Gastroesophageal sphincter (tissue), 3 donors: ENCODE results near the gene MACROD2.

ENCODE experiments used
- POLR2A ChIP-seq, 2 donors: fragments of 450-650 bp; IDR thresholded peaks; one replicate each; pipeline ENCODE4 v1.6.1; 2017; ENCODE audit warnings: antibody characterized with exemption in 2 of 2, mild to moderate bottlenecking in 2 of 2, moderate library complexity in 1 of 2
- POLR2AphosphoS5 ChIP-seq: sonication (generic); formaldehyde crosslinking; IDR thresholded peaks from one replicate; pipeline ENCODE4 v1.6.1; 2017; ENCODE audit warnings: antibody characterized with exemption
- TF ChIP-seq, protein P1 (sequence below), 4 experiments: fragments of 200-600 bp in 2 of 4; fragments of 450-650 bp in 2 of 4; sonication (generic) in 1 of 4; IDR thresholded peaks; one replicate each; pipeline ENCODE4 v1.5.1; 2017 to 2019; ENCODE audit warnings: antibody characterized with exemption in 4 of 4, mild to moderate bottlenecking in 2 of 4, moderate library complexity in 2 of 4

DNA sequence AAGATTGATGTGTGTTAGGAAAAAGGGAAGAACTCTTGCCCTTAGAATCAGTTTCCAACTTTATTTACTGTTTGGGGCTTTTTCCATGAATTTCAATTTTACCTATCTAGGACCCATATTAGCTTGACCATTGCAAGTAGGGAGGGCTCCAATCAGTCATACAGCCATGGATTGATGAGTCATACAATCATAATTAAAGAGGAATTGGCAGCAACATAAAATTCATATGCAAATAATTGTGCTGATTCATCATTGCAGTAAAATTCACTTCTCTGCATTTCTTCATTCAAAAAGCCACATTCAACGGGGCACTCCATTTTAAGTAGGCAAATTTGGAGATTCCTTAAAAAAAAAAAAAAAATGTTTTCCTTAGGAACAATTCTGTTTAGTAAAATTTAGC, 1561.6 kb downstream of the MACROD2 start:
- no peak for TF ChIP-seq POLR2AphosphoS5
- TF ChIP-seq POLR2A (IDR thresholded peaks at IDR 0.05), result no peak
- TF ChIP-seq, protein P1, sequence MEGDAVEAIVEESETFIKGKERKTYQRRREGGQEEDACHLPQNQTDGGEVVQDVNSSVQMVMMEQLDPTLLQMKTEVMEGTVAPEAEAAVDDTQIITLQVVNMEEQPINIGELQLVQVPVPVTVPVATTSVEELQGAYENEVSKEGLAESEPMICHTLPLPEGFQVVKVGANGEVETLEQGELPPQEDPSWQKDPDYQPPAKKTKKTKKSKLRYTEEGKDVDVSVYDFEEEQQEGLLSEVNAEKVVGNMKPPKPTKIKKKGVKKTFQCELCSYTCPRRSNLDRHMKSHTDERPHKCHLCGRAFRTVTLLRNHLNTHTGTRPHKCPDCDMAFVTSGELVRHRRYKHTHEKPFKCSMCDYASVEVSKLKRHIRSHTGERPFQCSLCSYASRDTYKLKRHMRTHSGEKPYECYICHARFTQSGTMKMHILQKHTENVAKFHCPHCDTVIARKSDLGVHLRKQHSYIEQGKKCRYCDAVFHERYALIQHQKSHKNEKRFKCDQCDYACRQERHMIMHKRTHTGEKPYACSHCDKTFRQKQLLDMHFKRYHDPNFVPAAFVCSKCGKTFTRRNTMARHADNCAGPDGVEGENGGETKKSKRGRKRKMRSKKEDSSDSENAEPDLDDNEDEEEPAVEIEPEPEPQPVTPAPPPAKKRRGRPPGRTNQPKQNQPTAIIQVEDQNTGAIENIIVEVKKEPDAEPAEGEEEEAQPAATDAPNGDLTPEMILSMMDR (IDR thresholded peaks at IDR 0.05), result no peak
